BJ (cell line): ENCODE data around the gene CHST11. TPM values are rescaled to one million over a fixed set of nuclear protein-coding genes. Genes with fewer than 3 reads are reported as not detected.

Experiments
- CTCF ChIA-PET: fragments of 350-600 bp; formaldehyde crosslinking; extraction: SDS; loops from one replicate; lab custom pipeline; 2021; ENCODE audit warnings: antibody characterized with exemption, inconsistent platforms; lab: Yijun Ruan, JAX
- POLR2A ChIA-PET: fragments of 300-600 bp; sonication (Branson Sonifier 250); formaldehyde crosslinking; extraction: SDS; loops from one replicate; lab custom pipeline; 2021; ENCODE audit warnings: antibody characterized with exemption; lab: Charles Lee
- DNase-seq: peaks from one replicate; pipeline ENCODE4 v3.0.0-alpha.2; 2011; ENCODE audit warnings: low read depth
- H3K27me3 ChIP-seq: 2 replicates; pipeline ENCODE4 v1.6.0; 2011; ENCODE audit warnings: low read length; ENCODE audit not compliant: control insufficient read depth, insufficient read depth
- H3K36me3 ChIP-seq: 2 replicates; pipeline ENCODE4 v1.5.1; 2011; ENCODE audit warnings: low read length; ENCODE audit not compliant: control insufficient read depth, insufficient read depth
- H3K4me3 ChIP-seq: 2 replicates; pipeline ENCODE4 v1.5.1; 2011; ENCODE audit warnings: low read depth, mild to moderate bottlenecking, control low read depth, low read length
- polyA plus RNA-seq: library from polyadenylated mRNA; depleted of rRNA; stranded (reverse); fragments of >200 nt; gene quantifications from 2 replicates; pipeline ENCODE4 v1.2.3, GENCODE V29; 2011
- TF ChIP-seq, protein P1 (sequence below): IDR thresholded peaks from 2 replicates; pipeline ENCODE4 v1.5.1; 2011; ENCODE audit warnings: low read depth, mild to moderate bottlenecking, control low read depth, inconsistent platforms, low read length, moderate library complexity; ENCODE audit not compliant: insufficient read depth

Gene CHST11
- polyA plus RNA-seq, 1 experiment, result 7.3 TPM

DNA sequence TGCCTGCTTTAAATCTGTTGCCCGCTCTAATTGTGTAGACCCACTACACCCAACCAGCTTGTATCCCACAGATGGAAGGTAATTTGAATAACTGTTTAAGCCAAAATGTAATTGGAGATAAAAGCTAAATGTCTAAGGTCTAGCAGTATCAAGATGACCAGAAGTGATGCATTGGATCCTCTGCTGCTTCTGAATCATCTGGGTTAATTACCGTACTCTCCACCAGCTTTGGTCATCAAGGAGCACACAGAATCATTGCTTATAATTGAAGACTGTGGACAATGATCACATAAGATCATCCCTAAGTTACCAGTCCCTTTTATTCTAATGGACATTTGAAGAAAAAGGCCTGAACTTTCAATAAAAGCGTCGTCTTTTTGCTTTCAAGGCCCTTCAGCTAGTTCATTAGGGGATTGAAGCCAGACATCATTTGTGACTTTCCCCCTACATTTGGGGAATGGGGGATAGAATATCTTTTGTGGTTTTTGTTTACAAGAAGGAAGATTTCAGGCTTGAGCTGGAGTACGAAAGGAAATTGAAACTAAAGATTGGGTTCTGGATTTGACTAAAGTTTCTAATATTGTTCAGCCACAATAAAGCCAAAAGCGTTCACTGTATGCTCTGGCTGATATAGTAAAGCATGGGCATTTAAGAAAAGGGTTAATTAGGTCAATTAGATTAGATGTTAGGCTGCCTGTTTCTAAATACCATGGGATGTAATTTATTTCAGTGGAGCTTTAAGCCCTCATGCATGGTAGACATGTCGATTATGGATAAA lies 123.2 kb downstream of the CHST11 start:
- TF ChIP-seq, protein P1, sequence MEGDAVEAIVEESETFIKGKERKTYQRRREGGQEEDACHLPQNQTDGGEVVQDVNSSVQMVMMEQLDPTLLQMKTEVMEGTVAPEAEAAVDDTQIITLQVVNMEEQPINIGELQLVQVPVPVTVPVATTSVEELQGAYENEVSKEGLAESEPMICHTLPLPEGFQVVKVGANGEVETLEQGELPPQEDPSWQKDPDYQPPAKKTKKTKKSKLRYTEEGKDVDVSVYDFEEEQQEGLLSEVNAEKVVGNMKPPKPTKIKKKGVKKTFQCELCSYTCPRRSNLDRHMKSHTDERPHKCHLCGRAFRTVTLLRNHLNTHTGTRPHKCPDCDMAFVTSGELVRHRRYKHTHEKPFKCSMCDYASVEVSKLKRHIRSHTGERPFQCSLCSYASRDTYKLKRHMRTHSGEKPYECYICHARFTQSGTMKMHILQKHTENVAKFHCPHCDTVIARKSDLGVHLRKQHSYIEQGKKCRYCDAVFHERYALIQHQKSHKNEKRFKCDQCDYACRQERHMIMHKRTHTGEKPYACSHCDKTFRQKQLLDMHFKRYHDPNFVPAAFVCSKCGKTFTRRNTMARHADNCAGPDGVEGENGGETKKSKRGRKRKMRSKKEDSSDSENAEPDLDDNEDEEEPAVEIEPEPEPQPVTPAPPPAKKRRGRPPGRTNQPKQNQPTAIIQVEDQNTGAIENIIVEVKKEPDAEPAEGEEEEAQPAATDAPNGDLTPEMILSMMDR, result no peak
- H3K4me3 ChIP-seq, result no peak overlapping the region
- no peaks in the 10 kb centered on the region for H3K36me3 ChIP-seq
- no peaks in the 10 kb centered on the region for H3K27me3 ChIP-seq
- ChIA-PET POLR2A (no interaction called here), CTCF (no interaction called here)
- no peak for DNase-seq

DNA sequence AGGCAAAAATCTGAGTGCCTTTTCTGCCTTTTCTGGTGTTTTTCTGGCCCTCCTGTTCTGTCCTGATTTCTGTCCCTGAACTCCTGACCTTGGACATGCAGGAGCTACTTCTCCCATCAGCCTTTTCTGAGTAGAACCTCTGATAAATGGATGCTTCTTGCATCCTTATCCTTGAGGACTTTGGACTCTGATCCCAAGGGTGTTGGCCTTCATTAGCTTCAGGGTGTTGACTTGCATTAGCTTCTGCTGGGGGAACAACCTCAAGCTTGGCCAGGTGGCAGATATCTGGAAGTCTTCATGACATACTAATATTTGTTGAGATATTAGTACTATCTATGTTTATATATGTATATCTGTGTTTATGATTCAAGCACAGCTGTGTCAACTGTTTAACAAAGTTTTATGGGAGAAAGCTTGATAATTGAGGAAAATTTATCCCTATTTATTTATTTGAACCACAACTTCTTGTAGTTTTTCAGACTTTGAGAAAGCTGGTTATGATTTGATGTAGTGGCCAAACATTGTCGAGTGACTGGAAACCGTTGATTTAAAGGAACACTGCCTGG lies 124.3 kb downstream of the CHST11 start:
- Histone ChIP-seq H3K36me3 (no peaks in the 10 kb centered on the region), H3K27me3 (no peaks in the 10 kb centered on the region), H3K4me3 (no peak overlapping the region)
- no peak for DNase-seq
- TF ChIP-seq, protein P1, result no peak
- CTCF ChIA-PET, result no interaction called here
- POLR2A ChIA-PET, result no interaction called here

DNA sequence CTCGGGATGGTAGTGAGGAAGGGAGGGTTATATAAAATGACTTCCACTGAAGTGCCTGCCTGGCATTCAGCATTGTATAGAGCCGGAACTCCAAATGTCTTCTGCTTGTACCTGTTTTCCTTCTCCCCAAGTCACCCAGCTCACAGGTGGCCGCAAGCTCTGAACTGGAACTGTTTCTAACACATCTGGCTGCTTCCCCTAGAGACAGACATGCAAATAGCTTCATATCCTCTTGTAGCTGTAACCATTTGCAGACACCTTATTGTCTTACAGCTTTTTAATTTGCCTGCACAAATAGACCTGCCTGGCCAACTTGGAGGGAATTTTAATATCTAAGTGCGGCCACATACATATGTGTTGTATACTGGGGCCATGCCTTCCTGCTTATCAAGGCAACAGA lies 126.0 kb downstream of the CHST11 start:
- DNase-seq, result no peak
- Histone ChIP-seq H3K4me3 (no peak overlapping the region), H3K36me3 (no peaks in the 10 kb centered on the region), H3K27me3 (no peaks in the 10 kb centered on the region)
- CTCF ChIA-PET, result interaction anchor here (0.5 kb wide), 1 partner anchor 533 kb away, joined by 3 read pairs; no protein-coding TSS in a partner anchor
- TF ChIP-seq, protein P1, result no peak
- POLR2A ChIA-PET, result no interaction called here

DNA sequence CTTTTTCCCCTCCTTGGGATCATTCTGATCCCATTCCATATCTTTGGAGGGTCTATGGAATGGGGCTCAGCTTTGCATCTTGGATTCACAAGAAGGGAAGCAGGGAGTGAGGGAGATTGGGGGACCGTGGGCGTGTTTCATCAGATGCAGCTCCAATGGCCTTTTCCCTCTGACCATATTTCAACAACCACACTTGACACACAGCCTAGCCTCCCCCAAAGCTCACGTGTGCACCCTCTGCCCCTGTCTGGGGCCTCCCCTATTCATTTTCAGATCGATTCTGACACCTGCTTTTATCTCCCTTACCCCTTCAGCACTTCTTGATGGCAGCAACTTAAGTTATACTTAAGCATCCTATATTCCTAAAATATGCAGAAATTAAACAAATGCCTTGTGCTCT lies 126.6 kb downstream of the CHST11 start:
- TF ChIP-seq, protein P1, result no peak
- H3K36me3 ChIP-seq, result no peaks in the 10 kb centered on the region
- POLR2A ChIA-PET, result no interaction called here
- CTCF ChIA-PET, result interaction anchor here (0.5 kb wide), 1 partner anchor 532 kb away, joined by 3 read pairs; no protein-coding TSS in a partner anchor
- H3K4me3 ChIP-seq, result no peak overlapping the region
- H3K27me3 ChIP-seq, result no peaks in the 10 kb centered on the region
- no peak for DNase-seq

DNA sequence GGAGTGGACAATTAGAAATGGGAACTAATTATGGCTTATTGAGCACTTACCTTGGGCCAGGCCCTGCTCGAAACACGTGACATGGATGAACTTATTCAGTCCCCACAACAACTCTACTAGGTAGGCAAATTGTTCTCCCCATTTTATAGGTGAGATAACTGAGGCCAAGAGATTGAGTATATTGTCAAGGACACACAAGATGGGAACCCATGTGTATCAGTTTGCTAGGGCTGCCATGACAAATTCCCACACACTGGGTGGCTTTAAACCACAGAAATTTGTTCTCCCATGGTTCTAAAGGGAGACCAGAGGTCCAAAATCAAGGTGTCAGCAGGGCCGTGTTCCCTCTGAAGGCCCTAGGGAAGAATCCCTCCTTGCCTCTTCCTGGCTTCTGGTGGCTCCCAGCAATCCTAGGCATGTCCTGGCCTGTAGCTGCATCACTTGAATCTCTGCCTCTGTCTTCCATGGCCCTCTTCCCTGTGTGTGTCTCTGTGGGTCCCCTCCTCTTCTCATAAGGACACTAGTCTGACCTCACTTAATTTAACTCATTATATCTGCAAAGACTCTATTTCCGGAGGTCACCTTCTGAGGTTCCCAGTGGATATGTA lies 128.8 kb downstream of the CHST11 start:
- TF ChIP-seq, protein P1, result no peak
- no peak overlapping the region for H3K4me3 ChIP-seq
- DNase-seq, result no peak
- POLR2A ChIA-PET, result no interaction called here
- no peaks in the 10 kb centered on the region for H3K27me3 ChIP-seq
- no peaks in the 10 kb centered on the region for H3K36me3 ChIP-seq
- CTCF ChIA-PET, result no interaction called here
